CD8-positive, alpha-beta memory T cell (primary cell): ENCODE results near the gene TNFRSF9. TPM values are rescaled to one million over a fixed set of nuclear protein-coding genes. Genes with fewer than 3 reads are reported as not detected.
"Not testable (repeated sequence)": the region's sequence is repeated elsewhere in the genome, so short reads cannot be mapped to it uniquely, and the experiment has no call there.

Experiments
- CTCF ChIA-PET: fragments of 350-600 bp; sonication (Branson Sonifier 250); formaldehyde crosslinking; loops from one replicate; lab custom pipeline; 2021; ENCODE audit warnings: antibody characterized with exemption; lab: Charles Lee
- POLR2A ChIA-PET: fragments of 350-600 bp; sonication (Branson Sonifier 250); formaldehyde crosslinking; loops from one replicate; lab custom pipeline; 2021; ENCODE audit warnings: antibody characterized with exemption; lab: Charles Lee
- DNase-seq, 5 donors: peaks; one replicate each; pipeline versions ENCODE4 v3.0.0 to v3.0.0-alpha.2; 2020 to 2022; ENCODE audit warnings: mixed read lengths in 1 of 5
- H3K27ac ChIP-seq: one replicate; pipeline ENCODE4 v1.7.0; 2013; ENCODE audit warnings: low read depth, mild to moderate bottlenecking, low read length, moderate library complexity
- H3K27me3 ChIP-seq: 2 replicates; pipeline ENCODE4 v1.7.0; 2013; ENCODE audit warnings: low read length, mild to moderate bottlenecking; ENCODE audit not compliant: insufficient read depth, poor library complexity, severe bottlenecking
- H3K36me3 ChIP-seq: 2 replicates; pipeline ENCODE4 v1.7.0; 2013; ENCODE audit warnings: mild to moderate bottlenecking, low read length, moderate library complexity; ENCODE audit not compliant: insufficient read depth
- H3K4me1 ChIP-seq: 2 replicates; pipeline ENCODE4 v1.7.0; 2013; ENCODE audit warnings: mild to moderate bottlenecking, low read length, moderate library complexity; ENCODE audit not compliant: insufficient read depth
- H3K4me3 ChIP-seq: 2 replicates; pipeline ENCODE4 v1.7.0; 2013; ENCODE audit warnings: mild to moderate bottlenecking, low read length
- H3K9me3 ChIP-seq: 2 replicates; pipeline ENCODE4 v1.7.0; 2013; ENCODE audit warnings: mild to moderate bottlenecking, low read length
- H3K27ac Mint-ChIP-seq, 8 donors: one replicate each; pipeline ENCODE4 v1.8.0; 2020 to 2021; ENCODE audit warnings: mixed read lengths in 8 of 8, mild to moderate bottlenecking in 6 of 8, inconsistent platforms in 3 of 8, moderate library complexity in 3 of 8
- H3K27me3 Mint-ChIP-seq, 2 donors: one replicate each; pipeline ENCODE4 v1.8.0; 2020 to 2021; ENCODE audit warnings: mixed read lengths in 2 of 2, mild to moderate bottlenecking in 1 of 2, moderate library complexity in 1 of 2
- H3K36me3 Mint-ChIP-seq, 3 donors: one replicate each; pipeline ENCODE4 v1.8.0; 2020 to 2021; ENCODE audit warnings: mixed read lengths in 3 of 3, inconsistent platforms in 1 of 3, mild to moderate bottlenecking in 1 of 3
- H3K4me1 Mint-ChIP-seq, 3 donors: one replicate each; pipeline ENCODE4 v1.8.0; 2020 to 2021; ENCODE audit warnings: mixed read lengths in 3 of 3, inconsistent platforms in 1 of 3, mild to moderate bottlenecking in 1 of 3
- H3K4me3 Mint-ChIP-seq, 7 donors: one replicate each; pipeline ENCODE4 v1.8.0; 2020 to 2021; ENCODE audit warnings: mixed read lengths in 7 of 7, mild to moderate bottlenecking in 6 of 7, moderate library complexity in 4 of 7, inconsistent platforms in 2 of 7
- H3K9me3 Mint-ChIP-seq, 5 donors: one replicate each; pipeline ENCODE4 v1.8.0; 2020 to 2022; ENCODE audit warnings: mixed read lengths in 5 of 5, mild to moderate bottlenecking in 3 of 5, moderate library complexity in 2 of 5, inconsistent platforms in 1 of 5
- polyA plus RNA-seq: library from polyadenylated mRNA; unstranded; fragments of 300-500 nt; fragmentation: Illumina TruSeq; gene quantifications from one replicate; pipeline ENCODE4 v1.2.3, GENCODE V29; 2021
- total RNA-seq, 2 experiments: library from RNA; stranded (reverse); gene quantifications; one replicate each; pipeline ENCODE4 v1.2.3, GENCODE V29; 2021

Gene TNFRSF9
- total and polyA plus RNA-seq, 3 experiments from 2014 or later, result 14.4 to 279 (median 273) TPM

DNA sequence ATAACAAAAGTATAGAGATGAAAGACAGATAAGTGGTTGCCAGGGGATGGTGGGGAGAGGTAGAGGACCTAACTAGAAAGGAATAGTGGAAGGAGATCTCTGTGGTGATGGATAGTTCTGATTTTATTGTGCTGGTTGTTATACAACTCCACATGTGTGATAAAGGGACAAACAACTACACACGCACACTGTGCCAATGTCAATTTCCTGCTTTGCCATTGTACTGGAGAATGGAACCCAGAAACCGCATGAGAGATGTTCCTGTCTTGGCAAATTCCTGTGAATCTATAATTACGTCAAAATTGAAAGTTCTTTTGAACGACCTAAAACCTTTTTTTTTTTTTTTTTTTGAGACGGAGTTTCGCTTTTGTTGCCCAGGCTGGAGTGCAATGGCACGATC is 11.0 kb downstream of the TNFRSF9 start:
- Mint-ChIP-seq H3K27me3 (no peaks in the 10 kb centered on the region), H3K27ac (peak overlapping the region; percentile 58 to 96 (median 90)), H3K36me3 (no peaks in the 10 kb centered on the region), H3K9me3 (no peaks in the 10 kb centered on the region), H3K4me3 (peak overlapping the region; percentile 49 to 83 (median 79)), H3K4me1 (peaks cover 45 to 59% (median 51%) of the 10 kb centered on the region in 3 donors)
- ChIA-PET CTCF (interaction anchor here (1.4 kb wide), 1 partner anchor 10 kb away, joined by 5 read pairs; the partner anchor contains the start of gene TNFRSF9), POLR2A (no interaction called here)
- DNase-seq, result peak in 2 of 5 donors; percentile 4 to 43
- H3K4me1 ChIP-seq, result peaks cover 19% of the 10 kb centered on the region
- no peak overlapping the region for H3K27ac ChIP-seq
- no peak overlapping the region for H3K4me3 ChIP-seq
- H3K9me3 ChIP-seq, result no peaks in the 10 kb centered on the region
- H3K36me3 ChIP-seq, result no peaks in the 10 kb centered on the region
- H3K27me3 ChIP-seq, result no peaks in the 10 kb centered on the region

GRCh38 chr1:7928247-7928646 is 12.4 kb downstream of the TNFRSF9 start:
- POLR2A ChIA-PET, result interaction anchor here (0.8 kb wide), 1 partner anchor 33 kb away, joined by 5 read pairs; the partner anchor contains the start of gene PARK7
- H3K36me3 Mint-ChIP-seq, result no peaks in the 10 kb centered on the region

DNA sequence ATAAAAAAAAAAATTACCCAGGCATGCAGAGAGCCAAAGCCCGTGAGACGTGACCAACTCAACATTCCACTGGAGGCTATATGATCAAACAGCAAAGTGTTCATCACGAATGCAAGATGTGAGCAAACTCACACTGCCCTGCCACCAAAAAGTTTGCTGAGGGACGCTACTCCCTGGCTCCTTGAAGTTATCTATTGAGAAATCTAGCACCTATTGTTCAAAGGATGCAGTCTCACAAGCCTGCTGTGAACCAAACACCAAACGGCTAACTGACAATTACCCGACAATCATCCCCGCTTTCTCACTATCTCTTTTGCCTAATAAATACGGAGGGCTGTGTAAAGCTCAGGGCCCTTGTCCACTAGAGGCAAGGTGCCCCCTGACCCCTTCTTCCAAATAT is 13.6 kb downstream of the TNFRSF9 start:
- Mint-ChIP-seq H3K4me1 (peaks cover 40 to 51% (median 46%) of the 10 kb centered on the region in 3 donors), H3K27ac (peak overlapping the region in 7 of 8 donors; percentile 6 to 96 (median 57)), H3K4me3 (peak overlapping the region in 5 of 7 donors; percentile 18 to 68 (median 32))
- H3K4me1 ChIP-seq, result peaks cover 19% of the 10 kb centered on the region
- H3K4me3 ChIP-seq, H3K36me3 ChIP-seq, H3K27me3 ChIP-seq, H3K36me3 Mint-ChIP-seq, H3K27ac ChIP-seq, POLR2A ChIA-PET, H3K9me3 ChIP-seq, H3K27me3 Mint-ChIP-seq, H3K9me3 Mint-ChIP-seq: not testable (repeated sequence)
- CTCF ChIA-PET, result interaction anchor here (1.0 kb wide), 1 partner anchor 23 kb away, joined by 3 read pairs; no protein-coding TSS in a partner anchor
- peak in 1 of 5 donors; percentile 35 for DNase-seq

More at GRCh38 chr1:7928247-7928646, 12.4 kb downstream of the TNFRSF9 start:
- DNase-seq, result no peak
- peak overlapping the region in 4 of 8 donors; percentile 31 to 85 (median 69) for H3K27ac Mint-ChIP-seq
- Histone ChIP-seq H3K9me3 (no peaks in the 10 kb centered on the region), H3K4me1 (peaks cover 19% of the 10 kb centered on the region), H3K27me3 (no peaks in the 10 kb centered on the region), H3K36me3 (no peaks in the 10 kb centered on the region), H3K4me3 (no peak overlapping the region), H3K27ac (no peak overlapping the region)
- H3K4me1 Mint-ChIP-seq, result peaks cover 45 to 59% (median 51%) of the 10 kb centered on the region in 3 donors
- no peaks in the 10 kb centered on the region for H3K27me3 Mint-ChIP-seq
- CTCF ChIA-PET, result interaction anchor here (1.0 kb wide), 1 partner anchor 25 kb away, joined by 3 read pairs; no protein-coding TSS in a partner anchor
- peak overlapping the region in 2 of 7 donors; percentile 33 to 64 for H3K4me3 Mint-ChIP-seq
- no peaks in the 10 kb centered on the region for H3K9me3 Mint-ChIP-seq

GRCh38 chr1:7922301-7922700 is 18.3 kb downstream of the TNFRSF9 start:
- no peaks in the 10 kb centered on the region for H3K27me3 Mint-ChIP-seq
- Histone ChIP-seq H3K27me3 (no peaks in the 10 kb centered on the region), H3K36me3 (no peaks in the 10 kb centered on the region), H3K9me3 (no peaks in the 10 kb centered on the region), H3K4me3 (no peak overlapping the region), H3K27ac (no peak overlapping the region), H3K4me1 (no peaks in the 10 kb centered on the region)
- DNase-seq, result no peak
- H3K36me3 Mint-ChIP-seq, result peaks cover 0 to 3% (median 0%) of the 10 kb centered on the region in 3 donors
- H3K4me3 Mint-ChIP-seq, result no peak overlapping the region
- peaks cover 22 to 27% (median 24%) of the 10 kb centered on the region in 3 donors for H3K4me1 Mint-ChIP-seq
- H3K27ac Mint-ChIP-seq, result peak overlapping the region in 1 of 8 donors; percentile 24
- POLR2A ChIA-PET, result no interaction called here
- H3K9me3 Mint-ChIP-seq, result no peaks in the 10 kb centered on the region
- CTCF ChIA-PET, result interaction anchor here (0.9 kb wide), 1 partner anchor 9 kb away, joined by 3 read pairs; no protein-coding TSS in a partner anchor

GRCh38 chr1:7921796-7922195 is 18.8 kb downstream of the TNFRSF9 start:
- ChIA-PET CTCF (no interaction called here), POLR2A (no interaction called here)
- H3K27me3 Mint-ChIP-seq, result no peaks in the 10 kb centered on the region
- H3K27ac ChIP-seq, result no peak overlapping the region
- H3K9me3 Mint-ChIP-seq, result no peaks in the 10 kb centered on the region
- H3K4me1 ChIP-seq, result no peaks in the 10 kb centered on the region
- no peaks in the 10 kb centered on the region for H3K36me3 ChIP-seq
- H3K27me3 ChIP-seq, result no peaks in the 10 kb centered on the region
- no peak overlapping the region for H3K4me3 Mint-ChIP-seq
- H3K4me1 Mint-ChIP-seq, result peaks cover 20 to 25% (median 24%) of the 10 kb centered on the region in 3 donors
- no peak overlapping the region for H3K4me3 ChIP-seq
- no peaks in the 10 kb centered on the region for H3K9me3 ChIP-seq
- peak overlapping the region in 1 of 8 donors; percentile 24 for H3K27ac Mint-ChIP-seq
- H3K36me3 Mint-ChIP-seq, result peaks cover 0 to 5% (median 0%) of the 10 kb centered on the region in 3 donors
- no peak for DNase-seq

DNA sequence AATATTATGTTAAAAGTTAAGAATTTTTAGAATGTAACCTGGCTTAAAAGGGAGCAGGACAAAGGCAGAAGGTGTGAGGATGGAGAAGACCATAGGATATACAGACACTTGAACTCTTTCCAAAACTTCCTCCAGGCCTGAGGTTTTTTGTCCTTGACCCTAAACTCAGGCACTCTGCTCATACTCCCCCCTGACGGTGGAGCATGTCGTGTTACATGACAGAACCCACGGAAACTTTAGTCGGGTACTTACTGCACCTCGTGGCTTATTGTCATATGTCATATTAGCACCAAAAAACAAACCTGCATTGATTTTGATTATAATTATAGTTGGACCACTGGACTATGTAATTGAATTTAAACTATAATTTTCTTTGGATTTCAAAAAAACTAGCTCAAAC is 20.8 kb downstream of the TNFRSF9 start:
- H3K27me3 ChIP-seq, result no peaks in the 10 kb centered on the region
- H3K27me3 Mint-ChIP-seq, result no peaks in the 10 kb centered on the region
- no peak overlapping the region for H3K4me3 Mint-ChIP-seq
- H3K36me3 ChIP-seq, result no peaks in the 10 kb centered on the region
- H3K4me1 ChIP-seq, result peaks cover 7% of the 10 kb centered on the region
- no peak overlapping the region for H3K27ac ChIP-seq
- H3K4me1 Mint-ChIP-seq, result peaks cover 29 to 32% (median 30%) of the 10 kb centered on the region in 3 donors
- H3K9me3 Mint-ChIP-seq, result no peaks in the 10 kb centered on the region
- ChIA-PET CTCF (interaction anchor here (0.8 to 1.4 kb wide), 2 partner anchors 16 to 21 kb away, joined by 3 read pairs; no protein-coding TSS in a partner anchor), POLR2A (no interaction called here)
- no peaks in the 10 kb centered on the region for H3K9me3 ChIP-seq
- no peak overlapping the region for H3K27ac Mint-ChIP-seq
- DNase-seq, result no peak
- peaks cover 0 to 5% (median 0%) of the 10 kb centered on the region in 3 donors for H3K36me3 Mint-ChIP-seq
- no peak overlapping the region for H3K4me3 ChIP-seq

DNA sequence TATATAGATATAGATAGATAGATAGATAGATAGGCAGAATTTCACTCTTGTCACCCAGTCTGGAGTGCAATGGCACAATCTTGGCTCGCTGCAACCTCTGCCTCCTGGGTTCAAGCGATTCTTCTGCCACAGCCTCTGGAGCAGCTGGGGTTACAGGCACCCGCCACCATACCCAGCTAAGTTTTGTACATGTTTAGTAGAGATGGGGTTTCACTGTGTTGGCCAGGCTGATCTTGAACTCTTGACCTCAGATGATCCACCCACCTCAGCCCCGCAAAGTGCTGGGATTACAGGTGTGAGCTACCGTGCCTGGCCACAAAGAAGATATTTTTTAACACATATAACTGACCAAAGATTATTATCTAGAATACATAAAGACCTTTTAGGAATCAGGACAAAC is 22.7 kb downstream of the TNFRSF9 start:
- not testable (repeated sequence) for DNase-seq, H3K4me1 ChIP-seq

GRCh38 chr1:7916501-7916830 is 24.2 kb downstream of the TNFRSF9 start:
- peaks cover 7% of the 10 kb centered on the region for H3K4me1 ChIP-seq
- Mint-ChIP-seq H3K4me1 (peaks cover 40 to 48% (median 48%) of the 10 kb centered on the region in 3 donors), H3K27me3 (no peaks in the 10 kb centered on the region), H3K27ac (peak overlapping the region in 2 of 8 donors; percentile 40 to 70), H3K9me3 (no peaks in the 10 kb centered on the region), H3K36me3 (peaks cover 0 to 3% (median 0%) of the 10 kb centered on the region in 3 donors), H3K4me3 (peak overlapping the region in 4 of 7 donors; percentile 5 to 24 (median 10))
- no peak for DNase-seq
- no peaks in the 10 kb centered on the region for H3K9me3 ChIP-seq
- H3K36me3 ChIP-seq, result no peaks in the 10 kb centered on the region
- no peaks in the 10 kb centered on the region for H3K27me3 ChIP-seq
- CTCF ChIA-PET, result interaction anchor here (1.6 to 2.1 kb wide), 2 partner anchors 14 to 25 kb away, joined by 4 to 9 read pairs; partner anchors contain the start of gene TNFRSF9
- H3K4me3 ChIP-seq, result no peak overlapping the region
- POLR2A ChIA-PET, result interaction anchor here (0.5 to 0.8 kb wide), 2 partner anchors 15 to 432 kb away, joined by 3 read pairs; no protein-coding TSS in a partner anchor
- H3K27ac ChIP-seq, result no peak overlapping the region

More for the DNA sequence above, 22.7 kb downstream of the TNFRSF9 start:
- H3K4me3 Mint-ChIP-seq, H3K9me3 Mint-ChIP-seq, H3K9me3 ChIP-seq, H3K27me3 ChIP-seq, H3K36me3 Mint-ChIP-seq, H3K27ac ChIP-seq, CTCF ChIA-PET, POLR2A ChIA-PET, H3K27me3 Mint-ChIP-seq, H3K36me3 ChIP-seq, H3K4me3 ChIP-seq: not testable (repeated sequence)
- Mint-ChIP-seq H3K27ac (peak overlapping the region in 1 of 8 donors; percentile 24), H3K4me1 (peaks cover 38 to 42% (median 40%) of the 10 kb centered on the region in 3 donors)
